ENCODE measurements around the gene RHO. TPM values are rescaled to one million over a fixed set of nuclear protein-coding genes. Genes with fewer than 3 reads are reported as not detected.
A peak's percentile ranks its signal among the peaks of the same experiment; 100 is the strongest.
"Not testable (repeated sequence)": the region's sequence is repeated elsewhere in the genome, so short reads cannot be mapped to it uniquely, and the experiment has no call there.

RHO gene
- total RNA-seq, 1 experiment from 2014 or later = not detected

DNA sequence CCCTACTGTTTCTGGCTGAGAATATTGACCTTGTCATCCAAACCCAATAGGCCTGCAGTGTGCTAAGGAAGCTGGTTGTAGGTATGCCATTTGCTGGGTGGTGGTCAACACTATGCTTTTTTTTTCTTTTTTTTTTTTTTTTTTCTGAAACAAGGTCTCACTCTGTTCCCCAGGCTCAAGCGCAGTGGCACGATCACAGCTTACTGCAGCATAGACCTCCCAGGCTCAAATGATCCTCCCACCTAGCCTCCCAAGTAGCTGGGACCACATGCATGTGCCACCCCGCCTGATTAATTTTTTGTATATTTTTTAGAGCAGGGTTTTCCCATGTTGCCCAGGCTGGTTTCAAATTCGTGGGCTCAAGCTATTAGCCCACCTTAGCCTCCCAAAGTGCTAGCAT is 35.7 kb upstream of the RHO start:
- H3K4me1 ChIP-seq (ENCODE audit: insufficient read depth, low read length) = peaks cover 20% of the 10 kb centered on the region
- H2AFZ ChIP-seq (ENCODE audit: low read length) = no peak overlapping the region
- H3K36me3 ChIP-seq (ENCODE audit: low read depth, low read length) = no peaks in the 10 kb centered on the region
- H3K27ac ChIP-seq (ENCODE audit: low read length) = no peak overlapping the region
- no peaks in the 10 kb centered on the region for H3K27me3 ChIP-seq (ENCODE audit: low read length)
- ATAC-seq (no peak), DNase-seq (no peak)
- ChIA-PET CTCF (no interaction called here), POLR2A (ENCODE audit: unreplicated experiment) (no interaction called here)
- no peaks in the 10 kb centered on the region for H3K79me2 ChIP-seq (ENCODE audit: low read length)
- no peaks in the 10 kb centered on the region for H3F3A ChIP-seq (ENCODE audit: low read length, unreplicated experiment)
- TF ChIP-seq EZH2phosphoT487 (IDR thresholded peaks at IDR 0.05; ENCODE audit: borderline replicate concordance, low read length) (no peak), EZH2 (IDR thresholded peaks at IDR 0.05; ENCODE audit: low read length, unreplicated experiment) (no peak)
- TF ChIP-seq, protein P1, sequence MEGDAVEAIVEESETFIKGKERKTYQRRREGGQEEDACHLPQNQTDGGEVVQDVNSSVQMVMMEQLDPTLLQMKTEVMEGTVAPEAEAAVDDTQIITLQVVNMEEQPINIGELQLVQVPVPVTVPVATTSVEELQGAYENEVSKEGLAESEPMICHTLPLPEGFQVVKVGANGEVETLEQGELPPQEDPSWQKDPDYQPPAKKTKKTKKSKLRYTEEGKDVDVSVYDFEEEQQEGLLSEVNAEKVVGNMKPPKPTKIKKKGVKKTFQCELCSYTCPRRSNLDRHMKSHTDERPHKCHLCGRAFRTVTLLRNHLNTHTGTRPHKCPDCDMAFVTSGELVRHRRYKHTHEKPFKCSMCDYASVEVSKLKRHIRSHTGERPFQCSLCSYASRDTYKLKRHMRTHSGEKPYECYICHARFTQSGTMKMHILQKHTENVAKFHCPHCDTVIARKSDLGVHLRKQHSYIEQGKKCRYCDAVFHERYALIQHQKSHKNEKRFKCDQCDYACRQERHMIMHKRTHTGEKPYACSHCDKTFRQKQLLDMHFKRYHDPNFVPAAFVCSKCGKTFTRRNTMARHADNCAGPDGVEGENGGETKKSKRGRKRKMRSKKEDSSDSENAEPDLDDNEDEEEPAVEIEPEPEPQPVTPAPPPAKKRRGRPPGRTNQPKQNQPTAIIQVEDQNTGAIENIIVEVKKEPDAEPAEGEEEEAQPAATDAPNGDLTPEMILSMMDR (conservative IDR thresholded peaks at IDR 0.05; ENCODE audit: low read depth, low read length) = no peak
- no peak overlapping the region for H3K9ac ChIP-seq (ENCODE audit: low read length)
- no peaks in the 10 kb centered on the region for H3K9me2 ChIP-seq (replicated peaks; ENCODE audit: low read length)
- H3K9me3 ChIP-seq (ENCODE audit: low read length) = no peaks in the 10 kb centered on the region
- no peak overlapping the region for H3K4me2 ChIP-seq (ENCODE audit: low read length)
- no TSS peak for BruUV-seq (replicated peaks)
- intact Hi-C loops (cut with micrococcal nuclease) = no loop called here
- no peak overlapping the region for H3K4me3 ChIP-seq (ENCODE audit: low read length)
- H4K20me1 ChIP-seq (ENCODE audit: low read length) = no peaks in the 10 kb centered on the region

DNA sequence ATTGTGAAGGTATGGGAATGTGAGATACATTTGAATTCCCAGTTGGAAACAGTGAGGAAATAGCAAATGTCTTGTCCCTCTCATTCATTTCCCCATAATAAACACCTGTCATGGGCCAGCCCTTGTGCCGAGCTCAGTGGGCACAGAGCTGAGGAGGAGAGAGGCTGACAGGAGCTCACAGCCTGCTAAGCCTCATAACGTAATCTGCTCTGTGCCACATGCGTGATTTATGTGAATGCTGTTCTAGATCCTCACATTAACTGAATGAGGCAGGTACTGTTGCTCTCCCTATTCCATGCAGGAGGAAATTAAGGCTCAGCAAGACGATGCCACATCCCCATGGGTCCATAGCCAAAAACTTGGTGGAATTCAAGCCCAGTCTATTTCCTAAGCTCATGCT is 35.2 kb upstream of the RHO start:
- intact Hi-C loops (cut with micrococcal nuclease) = no loop called here
- no TSS peak for BruUV-seq (replicated peaks)
- Histone ChIP-seq H3K9ac (ENCODE audit: low read length) (no peak overlapping the region), H3F3A (ENCODE audit: low read length, unreplicated experiment) (no peaks in the 10 kb centered on the region), H3K9me3 (ENCODE audit: low read length) (no peaks in the 10 kb centered on the region), H3K9me2 (replicated peaks; ENCODE audit: low read length) (no peaks in the 10 kb centered on the region), H3K27me3 (ENCODE audit: low read length) (no peaks in the 10 kb centered on the region), H3K4me3 (ENCODE audit: low read length) (no peak overlapping the region), H4K20me1 (ENCODE audit: low read length) (no peaks in the 10 kb centered on the region), H3K36me3 (ENCODE audit: low read depth, low read length) (no peaks in the 10 kb centered on the region), H3K79me2 (ENCODE audit: low read length) (no peaks in the 10 kb centered on the region), H3K4me2 (ENCODE audit: low read length) (no peak overlapping the region), H3K4me1 (ENCODE audit: insufficient read depth, low read length) (peaks cover 20% of the 10 kb centered on the region), H3K27ac (ENCODE audit: low read length) (no peak overlapping the region), H2AFZ (ENCODE audit: low read length) (no peak overlapping the region)
- no peak for DNase-seq
- ATAC-seq = no peak
- CTCF ChIA-PET = no interaction called here
- POLR2A ChIA-PET (ENCODE audit: unreplicated experiment) = no interaction called here
- TF ChIP-seq, protein P1 (conservative IDR thresholded peaks at IDR 0.05; ENCODE audit: low read depth, low read length) = no peak
- TF ChIP-seq EZH2phosphoT487 (IDR thresholded peaks at IDR 0.05; ENCODE audit: borderline replicate concordance, low read length) (no peak), EZH2 (IDR thresholded peaks at IDR 0.05; ENCODE audit: low read length, unreplicated experiment) (no peak)

DNA sequence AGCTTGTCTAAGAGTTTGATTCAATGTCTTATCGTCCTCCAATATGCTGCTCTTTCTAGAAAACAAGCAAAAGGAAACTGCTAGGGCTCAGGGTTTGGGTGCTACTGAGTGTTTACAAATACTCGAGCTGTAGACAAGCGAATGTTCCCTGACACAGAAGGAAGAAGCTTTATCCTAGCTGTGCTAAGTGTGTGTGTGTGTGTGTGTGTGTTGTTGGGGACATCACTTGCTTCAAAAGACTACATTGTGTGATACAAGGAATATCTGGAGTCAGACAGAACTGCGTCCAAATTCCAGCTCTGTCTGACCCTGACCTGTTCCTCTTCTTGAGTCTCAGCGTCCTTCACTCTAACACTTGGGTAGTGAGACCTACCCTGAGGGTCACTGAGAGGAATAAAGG is 33.9 kb upstream of the RHO start:
- CTCF ChIA-PET; H3K9me3 ChIP-seq (ENCODE audit: low read length); H3K27me3 ChIP-seq (ENCODE audit: low read length); ATAC-seq; BruUV-seq (replicated peaks); H2AFZ ChIP-seq (ENCODE audit: low read length); H3F3A ChIP-seq (ENCODE audit: low read length, unreplicated experiment); intact Hi-C loops (cut with micrococcal nuclease); H3K4me3 ChIP-seq (ENCODE audit: low read length); H4K20me1 ChIP-seq (ENCODE audit: low read length); DNase-seq; H3K9me2 ChIP-seq (replicated peaks; ENCODE audit: low read length); H3K36me3 ChIP-seq (ENCODE audit: low read depth, low read length); POLR2A ChIA-PET (ENCODE audit: unreplicated experiment); H3K79me2 ChIP-seq (ENCODE audit: low read length): not testable (repeated sequence)
- Histone ChIP-seq H3K27ac (ENCODE audit: low read length) (peak overlapping the region; percentile 83), H3K4me2 (ENCODE audit: low read length) (peak overlapping the region; percentile 28; the same call in 1 of the 2 replicates), H3K9ac (ENCODE audit: low read length) (peak overlapping the region; percentile 32; the same call in 1 of the 2 replicates), H3K4me1 (ENCODE audit: insufficient read depth, low read length) (peaks cover 26% of the 10 kb centered on the region)

DNA sequence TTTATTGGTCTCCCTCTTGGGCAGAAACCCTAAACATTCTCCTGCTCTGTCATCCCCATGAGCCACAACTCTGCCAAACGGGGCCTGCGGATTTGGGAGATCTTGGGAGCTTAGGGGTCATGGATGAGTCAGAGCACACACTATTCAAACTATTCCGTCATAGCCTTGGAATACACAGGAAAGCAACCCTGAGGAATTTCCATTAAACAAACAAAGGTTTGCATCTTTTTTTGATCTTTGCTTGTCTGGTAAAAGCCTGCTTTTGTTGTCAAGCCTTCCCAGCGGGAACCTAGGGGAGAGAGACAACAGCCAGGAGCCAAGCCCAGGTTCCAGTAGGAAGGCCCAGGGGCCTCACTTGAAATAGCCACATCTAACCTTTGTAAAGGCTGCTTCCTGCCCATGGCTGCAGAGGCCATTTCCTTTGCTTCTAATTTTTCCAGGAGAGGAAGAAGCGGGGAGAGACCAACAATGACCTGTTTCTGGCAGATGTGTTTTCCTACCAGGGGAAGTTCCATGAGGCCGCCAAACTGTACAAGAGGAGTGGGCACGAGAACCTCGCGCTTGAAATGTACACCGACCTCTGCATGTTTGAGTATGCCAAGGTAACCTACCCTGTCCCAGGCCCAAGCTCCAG is 33.3 kb upstream of the RHO start:
- POLR2A ChIA-PET (ENCODE audit: unreplicated experiment); H3K27me3 ChIP-seq (ENCODE audit: low read length); H3K36me3 ChIP-seq (ENCODE audit: low read depth, low read length); BruUV-seq (replicated peaks); CTCF ChIA-PET; H3F3A ChIP-seq (ENCODE audit: low read length, unreplicated experiment); H3K9me3 ChIP-seq (ENCODE audit: low read length); H3K4me3 ChIP-seq (ENCODE audit: low read length); H3K9me2 ChIP-seq (replicated peaks; ENCODE audit: low read length); H3K79me2 ChIP-seq (ENCODE audit: low read length); intact Hi-C loops (cut with micrococcal nuclease); H4K20me1 ChIP-seq (ENCODE audit: low read length); H2AFZ ChIP-seq (ENCODE audit: low read length): not testable (repeated sequence)
- peaks cover 26% of the 10 kb centered on the region for H3K4me1 ChIP-seq (ENCODE audit: insufficient read depth, low read length)
- peak overlapping the region; percentile 88 for H3K27ac ChIP-seq (ENCODE audit: low read length)
- peak overlapping the region; percentile 44; the same call in 1 of the 2 replicates for H3K4me2 ChIP-seq (ENCODE audit: low read length)
- H3K9ac ChIP-seq (ENCODE audit: low read length) = peak overlapping the region; percentile 58
- DNase-seq = peak; percentile 66
- ATAC-seq = peak; percentile 65

- intact Hi-C loops (cut with micrococcal nuclease); H3K9ac ChIP-seq (ENCODE audit: low read length); H3K4me2 ChIP-seq (ENCODE audit: low read length); H3K27ac ChIP-seq (ENCODE audit: low read length); H3K27me3 ChIP-seq (ENCODE audit: low read length); BruUV-seq (replicated peaks); H3K79me2 ChIP-seq (ENCODE audit: low read length); CTCF ChIA-PET; POLR2A ChIA-PET (ENCODE audit: unreplicated experiment); H3K36me3 ChIP-seq (ENCODE audit: low read depth, low read length); H3K4me3 ChIP-seq (ENCODE audit: low read length); H3F3A ChIP-seq (ENCODE audit: low read length, unreplicated experiment); H3K9me2 ChIP-seq (replicated peaks; ENCODE audit: low read length); H3K9me3 ChIP-seq (ENCODE audit: low read length); H4K20me1 ChIP-seq (ENCODE audit: low read length); H2AFZ ChIP-seq (ENCODE audit: low read length); DNase-seq; ATAC-seq: not testable (repeated sequence)
- peaks cover 20% of the 10 kb centered on the region for H3K4me1 ChIP-seq (ENCODE audit: insufficient read depth, low read length)
These were observed 30.6 kb upstream of the RHO start for GRCh38 chr3:129497876-129498275.

Measured in PC-3 (cell line).